GM23338 (cell line): ENCODE results near the gene RAB3IL1.

ENCODE experiments used
- CREB1 ChIP-seq: fragments of 250-450 bp; sonication (Bioruptor Pico); IDR thresholded peaks from 2 replicates; pipeline ENCODE4 v1.5.0; 2020; ENCODE audit warnings: low read depth, mild to moderate bottlenecking, moderate library complexity
- EZH2 ChIP-seq: fragments of 200-600 bp; sonication (generic); IDR thresholded peaks from one replicate; pipeline ENCODE4 v1.8.0; 2017; ENCODE audit warnings: antibody characterized with exemption, mild to moderate bottlenecking, low read depth; ENCODE audit not compliant: unreplicated experiment
- EZH2phosphoT487 ChIP-seq: fragments of 200-600 bp; sonication (generic); IDR thresholded peaks from one replicate; pipeline ENCODE4 v1.8.1; 2018; ENCODE audit warnings: antibody characterized with exemption; ENCODE audit not compliant: unreplicated experiment
- JUNB ChIP-seq: IDR thresholded peaks from one replicate; pipeline ENCODE4 v1.6.1; 2016; ENCODE audit warnings: antibody characterized with exemption; ENCODE audit not compliant: unreplicated experiment
- NANOG ChIP-seq: IDR thresholded peaks from 2 replicates; pipeline ENCODE4 v1.6.1; 2016; ENCODE audit warnings: antibody characterized with exemption, borderline replicate concordance
- POLR2AphosphoS5 ChIP-seq: IDR thresholded peaks from 2 replicates; pipeline ENCODE4 v1.6.1; 2016; ENCODE audit warnings: antibody characterized with exemption, low read depth
- STAT1 ChIP-seq: IDR thresholded peaks from one replicate; pipeline ENCODE4 v1.6.1; 2016; ENCODE audit warnings: antibody characterized with exemption; ENCODE audit not compliant: unreplicated experiment
- ZNF114 ChIP-seq: fragments of 250-450 bp; sonication (Bioruptor Pico); IDR thresholded peaks from 2 replicates; pipeline ENCODE4 v1.5.0; 2020; ENCODE audit warnings: mild to moderate bottlenecking, moderate library complexity
- ZNF331 ChIP-seq: fragments of 250-450 bp; sonication (Bioruptor Pico); IDR thresholded peaks from 2 replicates; pipeline ENCODE4 v1.5.0; 2020; ENCODE audit warnings: low read depth, mild to moderate bottlenecking, moderate library complexity
- TF ChIP-seq, protein P1 (sequence below), 2 experiments: fragments of 200-600 bp in 1 of 2; sonication (generic) in 1 of 2; conservative IDR thresholded peaks; 2 replicates each; pipeline versions ENCODE4 v1.5.1 to v1.6.1; 2016 to 2017; ENCODE audit warnings: antibody characterized with exemption in 2 of 2, low read depth in 2 of 2, mild to moderate bottlenecking in 2 of 2, moderate library complexity in 1 of 2
- TF ChIP-seq, protein P2 (sequence below): IDR thresholded peaks from one replicate; pipeline ENCODE4 v1.6.1; 2018; ENCODE audit warnings: antibody characterized with exemption; ENCODE audit not compliant: unreplicated experiment
- TF ChIP-seq, protein P3 (sequence below): IDR thresholded peaks from 2 replicates; pipeline ENCODE4 v1.6.1; 2016; ENCODE audit warnings: antibody characterized with exemption
- TF ChIP-seq, protein P4 (sequence below): fragments of 250-450 bp; sonication (Bioruptor Pico); IDR thresholded peaks from 2 replicates; pipeline ENCODE4 v1.5.0; 2020; ENCODE audit warnings: mild to moderate bottlenecking, moderate library complexity

DNA sequence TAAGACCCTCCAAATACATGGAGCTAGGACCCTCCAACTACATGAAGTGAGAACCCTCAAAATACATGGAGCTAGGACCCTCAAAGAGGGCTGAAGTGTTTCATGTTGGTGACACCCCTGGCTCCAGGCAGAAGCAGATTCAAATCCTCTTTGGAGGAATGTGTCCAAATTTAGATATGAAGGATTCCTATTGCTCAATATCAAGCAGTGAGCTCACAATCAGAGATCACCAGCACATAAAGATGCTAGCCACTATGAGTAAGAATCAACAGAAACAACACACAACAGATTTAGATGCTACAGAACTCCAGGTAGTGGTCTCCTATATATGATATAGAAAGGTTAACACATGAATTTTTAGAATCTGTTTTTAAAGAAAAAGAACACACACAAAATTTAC lies 11.2 kb upstream of the RAB3IL1 start:
- TF ChIP-seq, protein P1, sequence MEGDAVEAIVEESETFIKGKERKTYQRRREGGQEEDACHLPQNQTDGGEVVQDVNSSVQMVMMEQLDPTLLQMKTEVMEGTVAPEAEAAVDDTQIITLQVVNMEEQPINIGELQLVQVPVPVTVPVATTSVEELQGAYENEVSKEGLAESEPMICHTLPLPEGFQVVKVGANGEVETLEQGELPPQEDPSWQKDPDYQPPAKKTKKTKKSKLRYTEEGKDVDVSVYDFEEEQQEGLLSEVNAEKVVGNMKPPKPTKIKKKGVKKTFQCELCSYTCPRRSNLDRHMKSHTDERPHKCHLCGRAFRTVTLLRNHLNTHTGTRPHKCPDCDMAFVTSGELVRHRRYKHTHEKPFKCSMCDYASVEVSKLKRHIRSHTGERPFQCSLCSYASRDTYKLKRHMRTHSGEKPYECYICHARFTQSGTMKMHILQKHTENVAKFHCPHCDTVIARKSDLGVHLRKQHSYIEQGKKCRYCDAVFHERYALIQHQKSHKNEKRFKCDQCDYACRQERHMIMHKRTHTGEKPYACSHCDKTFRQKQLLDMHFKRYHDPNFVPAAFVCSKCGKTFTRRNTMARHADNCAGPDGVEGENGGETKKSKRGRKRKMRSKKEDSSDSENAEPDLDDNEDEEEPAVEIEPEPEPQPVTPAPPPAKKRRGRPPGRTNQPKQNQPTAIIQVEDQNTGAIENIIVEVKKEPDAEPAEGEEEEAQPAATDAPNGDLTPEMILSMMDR (conservative IDR thresholded peaks at IDR 0.05; ENCODE audit: low read depth in 2 of 2) = no peak
- TF ChIP-seq POLR2AphosphoS5 (no peak), EZH2phosphoT487 (no peak), JUNB (no peak), EZH2 (no peak), CREB1 (CRISPR knock-in tag) (no peak), NANOG (no peak), ZNF331 (CRISPR knock-in tag) (no peak), ZNF114 (CRISPR knock-in tag) (no peak), STAT1 (no peak)
- TF ChIP-seq, protein P2, sequence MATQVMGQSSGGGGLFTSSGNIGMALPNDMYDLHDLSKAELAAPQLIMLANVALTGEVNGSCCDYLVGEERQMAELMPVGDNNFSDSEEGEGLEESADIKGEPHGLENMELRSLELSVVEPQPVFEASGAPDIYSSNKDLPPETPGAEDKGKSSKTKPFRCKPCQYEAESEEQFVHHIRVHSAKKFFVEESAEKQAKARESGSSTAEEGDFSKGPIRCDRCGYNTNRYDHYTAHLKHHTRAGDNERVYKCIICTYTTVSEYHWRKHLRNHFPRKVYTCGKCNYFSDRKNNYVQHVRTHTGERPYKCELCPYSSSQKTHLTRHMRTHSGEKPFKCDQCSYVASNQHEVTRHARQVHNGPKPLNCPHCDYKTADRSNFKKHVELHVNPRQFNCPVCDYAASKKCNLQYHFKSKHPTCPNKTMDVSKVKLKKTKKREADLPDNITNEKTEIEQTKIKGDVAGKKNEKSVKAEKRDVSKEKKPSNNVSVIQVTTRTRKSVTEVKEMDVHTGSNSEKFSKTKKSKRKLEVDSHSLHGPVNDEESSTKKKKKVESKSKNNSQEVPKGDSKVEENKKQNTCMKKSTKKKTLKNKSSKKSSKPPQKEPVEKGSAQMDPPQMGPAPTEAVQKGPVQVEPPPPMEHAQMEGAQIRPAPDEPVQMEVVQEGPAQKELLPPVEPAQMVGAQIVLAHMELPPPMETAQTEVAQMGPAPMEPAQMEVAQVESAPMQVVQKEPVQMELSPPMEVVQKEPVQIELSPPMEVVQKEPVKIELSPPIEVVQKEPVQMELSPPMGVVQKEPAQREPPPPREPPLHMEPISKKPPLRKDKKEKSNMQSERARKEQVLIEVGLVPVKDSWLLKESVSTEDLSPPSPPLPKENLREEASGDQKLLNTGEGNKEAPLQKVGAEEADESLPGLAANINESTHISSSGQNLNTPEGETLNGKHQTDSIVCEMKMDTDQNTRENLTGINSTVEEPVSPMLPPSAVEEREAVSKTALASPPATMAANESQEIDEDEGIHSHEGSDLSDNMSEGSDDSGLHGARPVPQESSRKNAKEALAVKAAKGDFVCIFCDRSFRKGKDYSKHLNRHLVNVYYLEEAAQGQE = no peak
- TF ChIP-seq, protein P3, sequence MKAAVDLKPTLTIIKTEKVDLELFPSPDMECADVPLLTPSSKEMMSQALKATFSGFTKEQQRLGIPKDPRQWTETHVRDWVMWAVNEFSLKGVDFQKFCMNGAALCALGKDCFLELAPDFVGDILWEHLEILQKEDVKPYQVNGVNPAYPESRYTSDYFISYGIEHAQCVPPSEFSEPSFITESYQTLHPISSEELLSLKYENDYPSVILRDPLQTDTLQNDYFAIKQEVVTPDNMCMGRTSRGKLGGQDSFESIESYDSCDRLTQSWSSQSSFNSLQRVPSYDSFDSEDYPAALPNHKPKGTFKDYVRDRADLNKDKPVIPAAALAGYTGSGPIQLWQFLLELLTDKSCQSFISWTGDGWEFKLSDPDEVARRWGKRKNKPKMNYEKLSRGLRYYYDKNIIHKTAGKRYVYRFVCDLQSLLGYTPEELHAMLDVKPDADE = no peak
- TF ChIP-seq, protein P4, sequence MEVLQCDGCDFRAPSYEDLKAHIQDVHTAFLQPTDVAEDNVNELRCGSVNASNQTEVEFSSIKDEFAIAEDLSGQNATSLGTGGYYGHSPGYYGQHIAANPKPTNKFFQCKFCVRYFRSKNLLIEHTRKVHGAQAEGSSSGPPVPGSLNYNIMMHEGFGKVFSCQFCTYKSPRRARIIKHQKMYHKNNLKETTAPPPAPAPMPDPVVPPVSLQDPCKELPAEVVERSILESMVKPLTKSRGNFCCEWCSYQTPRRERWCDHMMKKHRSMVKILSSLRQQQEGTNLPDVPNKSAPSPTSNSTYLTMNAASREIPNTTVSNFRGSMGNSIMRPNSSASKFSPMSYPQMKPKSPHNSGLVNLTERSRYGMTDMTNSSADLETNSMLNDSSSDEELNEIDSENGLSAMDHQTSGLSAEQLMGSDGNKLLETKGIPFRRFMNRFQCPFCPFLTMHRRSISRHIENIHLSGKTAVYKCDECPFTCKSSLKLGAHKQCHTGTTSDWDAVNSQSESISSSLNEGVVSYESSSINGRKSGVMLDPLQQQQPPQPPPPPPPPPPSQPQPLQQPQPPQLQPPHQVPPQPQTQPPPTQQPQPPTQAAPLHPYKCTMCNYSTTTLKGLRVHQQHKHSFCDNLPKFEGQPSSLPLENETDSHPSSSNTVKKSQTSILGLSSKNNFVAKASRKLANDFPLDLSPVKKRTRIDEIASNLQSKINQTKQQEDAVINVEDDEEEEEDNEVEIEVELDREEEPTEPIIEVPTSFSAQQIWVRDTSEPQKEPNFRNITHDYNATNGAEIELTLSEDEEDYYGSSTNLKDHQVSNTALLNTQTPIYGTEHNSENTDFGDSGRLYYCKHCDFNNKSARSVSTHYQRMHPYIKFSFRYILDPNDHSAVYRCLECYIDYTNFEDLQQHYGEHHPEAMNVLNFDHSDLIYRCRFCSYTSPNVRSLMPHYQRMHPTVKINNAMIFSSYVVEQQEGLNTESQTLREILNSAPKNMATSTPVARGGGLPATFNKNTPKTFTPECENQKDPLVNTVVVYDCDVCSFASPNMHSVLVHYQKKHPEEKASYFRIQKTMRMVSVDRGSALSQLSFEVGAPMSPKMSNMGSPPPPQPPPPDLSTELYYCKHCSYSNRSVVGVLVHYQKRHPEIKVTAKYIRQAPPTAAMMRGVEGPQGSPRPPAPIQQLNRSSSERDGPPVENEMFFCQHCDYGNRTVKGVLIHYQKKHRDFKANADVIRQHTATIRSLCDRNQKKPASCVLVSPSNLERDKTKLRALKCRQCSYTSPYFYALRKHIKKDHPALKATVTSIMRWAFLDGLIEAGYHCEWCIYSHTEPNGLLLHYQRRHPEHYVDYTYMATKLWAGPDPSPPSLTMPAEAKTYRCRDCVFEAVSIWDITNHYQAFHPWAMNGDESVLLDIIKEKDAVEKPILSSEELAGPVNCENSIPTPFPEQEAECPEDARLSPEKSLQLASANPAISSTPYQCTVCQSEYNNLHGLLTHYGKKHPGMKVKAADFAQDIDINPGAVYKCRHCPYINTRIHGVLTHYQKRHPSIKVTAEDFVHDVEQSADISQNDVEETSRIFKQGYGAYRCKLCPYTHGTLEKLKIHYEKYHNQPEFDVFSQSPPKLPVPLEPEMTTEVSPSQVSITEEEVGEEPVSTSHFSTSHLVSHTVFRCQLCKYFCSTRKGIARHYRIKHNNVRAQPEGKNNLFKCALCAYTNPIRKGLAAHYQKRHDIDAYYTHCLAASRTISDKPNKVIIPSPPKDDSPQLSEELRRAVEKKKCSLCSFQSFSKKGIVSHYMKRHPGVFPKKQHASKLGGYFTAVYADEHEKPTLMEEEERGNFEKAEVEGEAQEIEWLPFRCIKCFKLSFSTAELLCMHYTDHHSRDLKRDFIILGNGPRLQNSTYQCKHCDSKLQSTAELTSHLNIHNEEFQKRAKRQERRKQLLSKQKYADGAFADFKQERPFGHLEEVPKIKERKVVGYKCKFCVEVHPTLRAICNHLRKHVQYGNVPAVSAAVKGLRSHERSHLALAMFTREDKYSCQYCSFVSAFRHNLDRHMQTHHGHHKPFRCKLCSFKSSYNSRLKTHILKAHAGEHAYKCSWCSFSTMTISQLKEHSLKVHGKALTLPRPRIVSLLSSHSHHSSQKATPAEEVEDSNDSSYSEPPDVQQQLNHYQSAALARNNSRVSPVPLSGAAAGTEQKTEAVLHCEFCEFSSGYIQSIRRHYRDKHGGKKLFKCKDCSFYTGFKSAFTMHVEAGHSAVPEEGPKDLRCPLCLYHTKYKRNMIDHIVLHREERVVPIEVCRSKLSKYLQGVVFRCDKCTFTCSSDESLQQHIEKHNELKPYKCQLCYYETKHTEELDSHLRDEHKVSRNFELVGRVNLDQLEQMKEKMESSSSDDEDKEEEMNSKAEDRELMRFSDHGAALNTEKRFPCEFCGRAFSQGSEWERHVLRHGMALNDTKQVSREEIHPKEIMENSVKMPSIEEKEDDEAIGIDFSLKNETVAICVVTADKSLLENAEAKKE (CRISPR knock-in tag) = no peak
